Stimulated activated CD8-positive, alpha-beta memory T cell treated with anti-CD3 and anti-CD28 coated beads, Interleukin-7, amount 100 ng/mL, for 48 hours (primary cell): Measurements from ENCODE around the gene CHD1L.
"Not testable (repeated sequence)": the region's sequence is repeated elsewhere in the genome, so short reads cannot be mapped to it uniquely, and the experiment has no call there.

Source experiments
- DNase-seq, 2 donors: peaks; one replicate each; pipeline ENCODE4 v3.0.0-alpha.2; 2020; ENCODE audit warnings: low read depth in 1 of 2; ENCODE audit errors: extremely low read depth in 1 of 2

The CHD1L gene

GRCh38 chr1:147264158-147264768 lies 21.8 kb downstream of the CHD1L start:
- no peak for DNase-seq

GRCh38 chr1:147266381-147266780 lies 23.9 kb downstream of the CHD1L start:
- no peak for DNase-seq

GRCh38 chr1:147267711-147268110 lies 25.2 kb downstream of the CHD1L start:
- DNase-seq = no peak

GRCh38 chr1:147270721-147271120 lies 28.2 kb downstream of the CHD1L start:
- DNase-seq = no peak

GRCh38 chr1:147272042-147272441 lies 29.6 kb downstream of the CHD1L start:
- no peak for DNase-seq

- DNase-seq = no peak
Measured at GRCh38 chr1:147273409-147274336, 31.2 kb downstream of the CHD1L start.

GRCh38 chr1:147281950-147282349 lies 39.5 kb downstream of the CHD1L start:
- no peak for DNase-seq

GRCh38 chr1:147283011-147283410 lies 40.5 kb downstream of the CHD1L start:
- no peak for DNase-seq

GRCh38 chr1:147287133-147287865 lies 44.8 kb downstream of the CHD1L start:
- DNase-seq = no peak

GRCh38 chr1:147292012-147292411 lies 49.5 kb downstream of the CHD1L start:
- no peak for DNase-seq

GRCh38 chr1:147292631-147293251 lies 50.3 kb downstream of the CHD1L start:
- no peak for DNase-seq

- DNase-seq = no peak
Measured at GRCh38 chr1:147297438-147297837, 55.0 kb downstream of the CHD1L start.

GRCh38 chr1:147305803-147306202 lies 63.3 kb downstream of the CHD1L start:
- DNase-seq = not testable (repeated sequence)

- no peak for DNase-seq
Measured at GRCh38 chr1:147316968-147317367, 74.5 kb downstream of the CHD1L start.

GRCh38 chr1:147326933-147327687 lies 84.6 kb downstream of the CHD1L start:
- not testable (repeated sequence) for DNase-seq

GRCh38 chr1:147334292-147334691 lies 91.8 kb downstream of the CHD1L start:
- no peak for DNase-seq

GRCh38 chr1:147336291-147336690 lies 93.8 kb downstream of the CHD1L start:
- DNase-seq = no peak

- no peak for DNase-seq
Measured at GRCh38 chr1:147337040-147337630, 94.7 kb downstream of the CHD1L start.

GRCh38 chr1:147338571-147338970 lies 96.1 kb downstream of the CHD1L start:
- DNase-seq = no peak

- DNase-seq = no peak
Measured at GRCh38 chr1:147341246-147341645, 98.8 kb downstream of the CHD1L start.
